Activated naive CD4-positive, alpha-beta T cell (primary cell): ENCODE measurements around the gene AOC2.
"Not testable (repeated sequence)": the region's sequence is repeated elsewhere in the genome, so short reads cannot be mapped to it uniquely, and the experiment has no call there.

Source experiments
- DNase-seq, 4 experiments: peaks; one replicate each; lab custom pipeline; 2025; lab: John Stamatoyannopoulos, UW

AOC2 gene

DNA sequence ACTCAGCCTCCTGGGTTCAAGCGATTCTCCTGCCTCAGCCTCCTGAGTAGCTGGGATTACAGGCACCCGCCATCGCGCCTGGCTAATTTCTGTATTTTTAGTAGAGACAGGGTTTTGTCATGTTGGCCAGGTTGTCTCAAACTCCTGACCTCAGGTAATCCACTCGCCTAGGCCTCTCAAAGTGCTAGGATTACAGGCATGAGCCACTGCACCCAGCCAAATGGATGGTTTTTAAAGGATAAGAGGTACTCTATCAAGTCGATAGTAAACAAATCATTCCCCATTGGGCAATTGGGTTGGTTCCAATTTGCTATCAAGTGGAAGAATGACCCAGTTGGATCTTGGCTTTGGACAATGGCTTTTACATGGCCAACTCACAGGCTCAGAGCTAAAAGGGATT, 37.3 kb downstream of the AOC2 start:
- DNase-seq, result not testable (repeated sequence)

DNA sequence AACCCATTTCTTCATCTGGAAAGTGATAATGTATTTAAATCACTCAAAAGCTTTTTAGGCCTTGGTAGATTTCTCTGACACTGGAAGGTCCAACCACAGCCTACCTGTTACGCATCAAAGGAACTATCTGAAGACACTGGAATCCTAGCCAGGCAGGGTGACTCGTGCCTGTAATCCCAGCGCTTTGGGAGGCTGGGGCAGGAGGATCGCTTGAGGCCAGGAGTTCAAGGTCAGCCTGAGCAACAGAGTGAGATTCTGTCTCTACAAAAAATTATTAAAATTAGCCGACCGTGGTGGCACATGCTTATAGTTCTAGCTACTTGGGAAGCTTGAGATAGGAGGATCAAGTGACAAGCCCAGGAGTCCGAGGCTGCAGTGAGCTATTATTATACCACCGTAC, 37.8 kb downstream of the AOC2 start:
- DNase-seq, result no peak

DNA sequence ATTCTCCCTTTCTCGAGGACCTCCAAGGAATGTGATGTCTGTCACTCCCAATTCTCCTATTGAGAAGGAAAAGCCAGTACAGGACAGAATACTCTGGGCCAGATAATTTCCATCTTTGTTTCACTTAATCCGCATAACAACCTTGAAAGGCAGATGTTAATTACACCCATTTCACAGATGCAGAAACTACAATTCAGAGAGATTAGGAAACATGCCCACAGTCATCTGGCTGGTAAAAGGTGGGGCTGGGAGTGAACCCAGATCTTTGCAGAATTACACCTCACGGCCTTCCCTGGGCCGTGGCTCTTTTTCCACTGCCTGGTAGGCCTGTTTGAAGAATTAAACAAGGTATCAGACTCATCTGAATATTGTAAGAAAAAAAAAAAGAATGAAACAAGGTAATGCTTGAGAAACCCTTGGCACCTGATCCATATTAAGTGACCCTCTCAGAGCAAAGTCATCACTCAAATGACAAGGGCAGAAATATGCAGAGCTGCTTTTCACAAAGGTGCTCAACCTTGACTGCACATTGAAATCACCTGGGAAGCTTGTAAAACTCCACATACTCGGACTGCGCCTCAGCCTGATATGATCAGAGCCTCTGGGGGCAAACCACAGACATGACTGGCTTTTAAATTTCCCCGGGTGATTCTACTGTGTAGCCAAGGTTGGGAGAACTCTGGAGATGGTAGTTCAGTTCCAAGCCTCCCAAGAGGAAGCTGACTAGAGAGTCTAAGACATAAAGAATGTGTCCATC, 39.6 kb downstream of the AOC2 start:
- DNase-seq, result no peak

DNA sequence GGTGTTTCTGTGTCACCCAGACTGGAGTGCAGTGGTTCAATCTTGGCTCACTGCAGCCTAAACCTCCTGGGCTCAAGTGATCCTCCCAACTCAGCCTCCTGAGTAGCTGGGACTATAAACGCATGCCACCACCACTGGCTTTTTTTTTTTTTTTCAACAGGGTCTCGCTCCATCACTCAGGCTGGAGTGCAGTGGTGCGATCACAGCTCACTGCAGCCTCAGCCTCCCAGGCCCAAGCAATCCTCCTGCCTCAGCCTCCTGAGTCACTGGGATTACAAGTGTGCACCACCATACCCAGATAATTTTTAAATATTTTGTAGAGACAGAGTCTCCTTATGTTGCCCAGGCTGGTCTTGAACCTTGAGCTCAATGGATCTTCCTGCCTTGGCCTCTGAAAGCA, 41.4 kb downstream of the AOC2 start:
- not testable (repeated sequence) for DNase-seq

DNA sequence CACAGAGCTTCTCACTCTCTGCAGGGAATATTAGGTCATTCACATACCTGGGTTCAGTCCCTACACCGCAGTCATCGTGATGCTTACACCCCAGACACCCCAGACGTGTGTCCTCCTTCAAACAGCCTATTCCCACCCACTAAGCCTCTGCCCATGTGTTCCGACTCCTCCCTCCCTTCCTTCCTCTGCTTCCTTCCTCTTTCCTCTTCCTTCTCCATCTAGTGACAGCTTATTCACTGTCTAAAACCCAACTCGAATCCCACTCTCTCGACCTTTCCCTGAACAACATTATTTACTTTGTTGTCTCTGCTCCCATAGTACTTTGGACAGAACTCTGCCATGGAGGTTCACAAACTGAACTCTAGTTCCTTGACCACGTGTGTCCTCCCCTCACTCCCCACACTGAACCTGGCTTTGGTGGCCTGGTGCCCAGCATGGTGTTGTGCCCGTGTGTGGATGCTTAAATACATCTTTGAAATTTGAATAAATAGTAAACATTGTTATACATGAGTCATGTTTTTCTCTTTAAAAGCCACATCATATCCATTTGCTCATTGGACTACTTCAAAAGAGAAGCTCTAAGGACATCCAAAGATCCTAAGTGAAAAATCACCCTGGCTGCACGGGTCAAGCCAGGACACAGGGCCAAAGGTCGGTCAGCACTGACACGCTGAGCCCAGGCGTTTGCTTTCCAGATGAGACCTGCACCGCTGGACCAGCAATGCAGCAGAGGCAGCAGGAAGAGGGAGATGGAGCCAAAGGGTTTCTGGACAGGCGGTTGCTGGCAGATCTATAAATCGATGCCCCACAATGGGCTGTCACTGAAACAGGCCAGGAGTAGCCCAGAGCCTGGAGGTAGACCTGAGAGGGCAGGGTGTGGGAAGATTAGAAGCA, 42.1 kb downstream of the AOC2 start:
- no peak for DNase-seq

DNA sequence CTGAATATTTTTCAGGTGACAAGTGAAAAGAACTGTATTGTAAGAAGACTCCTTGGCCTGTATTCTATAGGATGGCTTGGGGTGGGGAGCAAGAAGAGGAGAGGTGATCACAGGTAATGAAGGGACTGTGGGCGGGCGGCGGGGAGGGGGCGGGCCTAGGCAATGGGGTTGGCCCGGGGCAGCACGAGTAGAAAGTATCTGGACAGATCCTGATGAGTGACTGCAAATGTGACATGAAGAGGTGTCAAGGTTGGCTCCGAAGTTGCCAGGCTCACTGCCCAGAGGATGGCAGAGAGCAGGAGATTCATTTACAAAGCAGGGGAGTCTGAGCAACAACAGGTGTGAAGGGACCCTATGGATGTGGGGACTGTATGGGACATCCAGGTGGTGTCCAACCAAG, 45.4 kb downstream of the AOC2 start:
- no peak for DNase-seq

DNA sequence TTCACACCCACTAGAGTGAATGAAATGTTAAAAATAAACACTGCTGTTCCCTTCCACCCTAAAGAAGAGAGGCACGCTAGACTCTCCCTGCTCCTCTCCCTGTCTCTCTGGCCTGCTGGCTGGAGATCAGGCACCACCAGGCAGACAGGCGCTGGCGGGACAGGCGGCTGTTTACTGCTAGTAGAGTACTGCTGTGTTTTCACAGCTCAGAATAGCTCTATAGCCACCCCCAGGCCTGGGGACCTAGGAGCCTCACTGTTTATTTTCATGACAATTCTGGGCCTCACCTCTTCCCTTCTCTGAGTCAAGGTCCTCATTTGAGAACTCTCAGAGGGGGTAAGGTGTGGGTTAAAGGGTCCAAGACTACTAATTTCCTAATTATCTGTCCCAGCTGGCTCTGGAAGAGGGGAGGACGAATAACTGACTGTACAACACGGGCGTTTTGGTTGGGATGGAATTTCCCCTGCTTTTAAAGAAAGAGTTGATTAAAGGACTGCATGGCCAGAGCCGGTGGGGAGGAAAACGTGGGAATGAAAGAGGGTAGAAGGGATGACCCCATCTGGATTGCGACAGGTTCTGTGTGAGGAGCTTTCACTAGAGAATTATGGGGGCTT, 47.3 kb downstream of the AOC2 start:
- DNase-seq, result no peak

DNA sequence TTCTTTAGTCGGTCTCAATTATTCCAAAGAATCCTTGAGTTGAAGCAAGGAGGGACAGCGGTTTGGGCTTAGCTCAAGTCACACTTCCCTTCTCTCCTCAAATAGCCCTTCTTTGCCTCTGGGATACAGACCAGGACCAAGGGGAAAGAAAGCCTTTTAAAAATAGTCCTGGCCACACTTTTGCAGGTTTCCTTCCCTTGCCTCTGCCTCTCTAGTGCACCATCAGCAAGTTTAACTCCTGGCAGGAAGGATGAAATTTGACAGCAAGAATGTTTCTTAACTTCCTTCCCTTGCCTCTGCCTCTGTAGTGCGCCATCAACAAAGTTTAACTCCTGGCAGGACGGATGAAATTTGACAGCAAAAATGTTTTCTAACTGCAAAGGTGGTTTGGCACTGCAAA, 49.0 kb downstream of the AOC2 start:
- no peak for DNase-seq

DNA sequence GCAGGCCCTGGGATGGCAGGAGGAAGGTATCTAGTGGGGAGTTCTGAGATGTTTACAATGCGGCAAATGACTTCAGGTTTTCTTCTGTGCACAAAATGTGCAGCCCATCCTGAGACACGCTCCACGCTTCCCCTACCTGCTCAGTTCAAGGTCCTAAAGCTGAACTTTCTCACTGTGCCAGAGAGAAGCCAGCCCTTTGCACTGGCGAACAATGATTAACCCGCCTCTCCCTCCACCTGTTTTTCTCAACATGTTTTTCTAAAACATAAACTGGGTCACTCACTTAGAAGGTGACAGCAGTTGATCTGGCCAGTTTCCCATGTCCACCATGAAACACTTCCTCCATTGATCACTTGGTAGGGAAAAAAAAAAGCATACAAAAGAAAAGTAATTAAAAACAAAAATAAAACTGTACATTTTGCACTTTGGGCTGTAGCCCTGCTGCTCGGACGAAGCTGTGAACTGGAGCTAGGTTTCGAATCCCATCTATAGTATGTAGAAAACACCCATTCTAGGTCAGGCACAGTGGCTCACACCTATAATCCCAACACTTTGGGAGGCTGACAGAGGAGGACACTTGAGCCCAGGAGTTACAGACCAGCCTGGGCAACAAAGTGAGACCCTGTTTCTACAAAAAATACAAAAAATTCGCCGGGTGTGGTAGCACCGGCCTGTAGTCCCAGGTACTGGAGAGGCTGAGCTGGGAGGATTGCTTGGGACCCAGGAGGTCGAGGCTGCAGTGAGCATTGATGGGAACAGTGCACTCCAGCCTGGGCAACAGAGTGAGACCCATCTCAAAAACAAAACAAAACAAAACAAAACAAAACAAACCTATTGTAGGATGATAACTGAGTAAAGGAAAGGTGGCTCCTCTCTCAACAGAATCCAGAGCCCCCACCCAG, 50.2 kb downstream of the AOC2 start:
- DNase-seq, result no peak

DNA sequence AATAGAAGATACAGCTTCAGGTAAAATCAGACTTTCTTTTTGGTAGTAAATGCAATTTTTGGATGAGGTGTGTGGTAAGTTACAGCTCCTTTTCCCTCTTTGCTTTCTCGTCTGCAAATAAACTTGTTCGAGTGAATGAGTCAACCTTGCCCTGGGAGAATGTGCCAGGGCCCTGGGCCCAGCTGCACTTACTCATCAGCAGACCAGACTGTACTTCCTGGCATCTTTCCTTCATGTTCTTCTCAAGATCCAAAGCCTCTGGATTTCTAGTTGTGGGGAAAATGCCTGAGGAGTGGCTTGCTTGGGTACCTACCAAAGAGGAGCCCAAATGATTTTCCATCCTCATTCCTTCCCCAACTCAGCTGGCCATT, 50.8 kb downstream of the AOC2 start:
- no peak for DNase-seq

DNA sequence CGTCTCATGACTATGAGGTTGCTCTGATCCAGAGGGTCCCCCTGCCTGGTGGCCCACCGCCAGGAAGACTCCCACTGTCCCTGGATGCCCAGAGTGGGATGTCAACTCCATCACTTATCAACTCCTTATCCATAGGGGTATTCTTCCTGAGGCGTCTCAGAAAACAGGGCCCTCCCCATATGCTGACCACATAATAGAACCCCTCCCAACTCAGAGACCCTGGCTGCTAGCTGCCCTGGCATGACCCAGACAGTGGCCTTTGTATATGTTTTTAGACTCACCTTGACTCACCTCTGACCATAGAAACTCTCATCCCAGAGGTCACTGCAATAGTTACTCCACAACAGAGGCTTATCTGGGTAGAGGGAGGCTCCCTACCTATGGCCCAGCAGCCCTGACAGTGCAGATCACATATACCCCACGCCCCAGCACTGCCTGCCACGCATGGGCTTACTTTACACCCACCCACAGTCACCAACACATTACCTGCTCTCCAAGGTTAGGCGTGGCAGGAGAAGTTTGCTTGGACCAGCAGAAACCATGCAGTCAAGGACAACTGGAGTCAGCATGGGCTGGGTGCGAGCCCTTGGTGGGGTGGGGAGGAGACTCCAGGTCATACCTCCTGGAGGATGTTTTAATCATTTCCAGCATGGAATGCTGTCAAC, 53.9 kb downstream of the AOC2 start:
- no peak for DNase-seq

DNA sequence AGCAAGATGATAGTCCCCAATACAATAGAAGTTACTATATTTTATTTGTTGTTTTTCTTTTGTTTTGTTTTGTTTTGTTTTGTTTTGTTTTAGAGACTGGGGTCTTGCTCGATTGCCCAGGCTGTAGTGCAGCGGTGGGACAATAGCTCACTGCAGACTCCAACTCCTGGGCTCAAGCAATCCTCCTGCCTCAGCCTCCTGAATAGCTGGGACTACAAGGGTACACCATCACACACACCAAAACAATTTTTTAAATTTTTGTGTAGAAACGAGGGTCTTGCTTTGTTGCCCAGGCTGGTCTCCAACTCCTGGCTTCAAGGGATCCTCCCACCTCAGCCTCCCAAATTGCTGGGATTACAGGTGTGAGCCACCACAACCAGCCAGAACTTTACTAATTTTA, 55.6 kb downstream of the AOC2 start:
- not testable (repeated sequence) for DNase-seq
